ENCODE results near the gene ARRB2.
"Not testable (repeated sequence)": the region's sequence is repeated elsewhere in the genome, so short reads cannot be mapped to it uniquely, and the experiment has no call there.

ARRB2 gene

GRCh38 chr17:4701116-4701515, 9.3 kb upstream of the ARRB2 start:
- no peak for DNase-seq (ENCODE audit: low read depth, low spot score)

GRCh38 chr17:4703330-4703691, 7.1 kb upstream of the ARRB2 start:
- DNase-seq (ENCODE audit: low read depth, low spot score) = no peak

GRCh38 chr17:4704574-4704907, 5.9 kb upstream of the ARRB2 start:
- not testable (repeated sequence) for DNase-seq (ENCODE audit: low read depth, low spot score)

- DNase-seq (ENCODE audit: low read depth, low spot score) = no peak
Measured at GRCh38 chr17:4704991-4705390, 5.4 kb upstream of the ARRB2 start.

GRCh38 chr17:4706121-4706520, 4.3 kb upstream of the ARRB2 start:
- DNase-seq (ENCODE audit: low read depth, low spot score) = no peak

- no peak for DNase-seq (ENCODE audit: low read depth, low spot score)
Measured at GRCh38 chr17:4708436-4708835, 2.0 kb upstream of the ARRB2 start.

- DNase-seq (ENCODE audit: low read depth, low spot score) = no peak
Measured at GRCh38 chr17:4710693-4711634, 532 bp downstream of the ARRB2 start.

GRCh38 chr17:4711661-4712181, 1.3 kb downstream of the ARRB2 start:
- no peak for DNase-seq (ENCODE audit: low read depth, low spot score)

GRCh38 chr17:4712526-4712925, 2.1 kb downstream of the ARRB2 start:
- no peak for DNase-seq (ENCODE audit: low read depth, low spot score)

- not testable (repeated sequence) for DNase-seq (ENCODE audit: low read depth, low spot score)
Measured at GRCh38 chr17:4714340-4715062, 4.1 kb downstream of the ARRB2 start.

GRCh38 chr17:4715063-4715744, 4.8 kb downstream of the ARRB2 start:
- DNase-seq (ENCODE audit: low read depth, low spot score) = no peak

- DNase-seq (ENCODE audit: low read depth, low spot score) = no peak
Measured at GRCh38 chr17:4716081-4716480, 5.6 kb downstream of the ARRB2 start.

GRCh38 chr17:4717791-4718190, 7.4 kb downstream of the ARRB2 start:
- no peak for DNase-seq (ENCODE audit: low read depth, low spot score)

GRCh38 chr17:4718276-4718675, 7.8 kb downstream of the ARRB2 start:
- no peak for DNase-seq (ENCODE audit: low read depth, low spot score)

- DNase-seq (ENCODE audit: low read depth, low spot score) = no peak
Measured at GRCh38 chr17:4719146-4719545, 8.7 kb downstream of the ARRB2 start.

- DNase-seq (ENCODE audit: low read depth, low spot score) = no peak
Measured at GRCh38 chr17:4719684-4720221, 9.3 kb downstream of the ARRB2 start.

GRCh38 chr17:4720787-4721186, 10.4 kb downstream of the ARRB2 start:
- DNase-seq (ENCODE audit: low read depth, low spot score) = no peak

GRCh38 chr17:4721203-4722135, 11.0 kb downstream of the ARRB2 start:
- no peak for DNase-seq (ENCODE audit: low read depth, low spot score)

- no peak for DNase-seq (ENCODE audit: low read depth, low spot score)
Measured at GRCh38 chr17:4722678-4723240, 12.3 kb downstream of the ARRB2 start.

- no peak for DNase-seq (ENCODE audit: low read depth, low spot score)
Measured at GRCh38 chr17:4724650-4725049, 14.2 kb downstream of the ARRB2 start.

All from brain pericyte (primary cell).